Parietal lobe (tissue), 2 donors: ENCODE data around the gene TMEM223. TPM values are rescaled to one million over a fixed set of nuclear protein-coding genes. Genes with fewer than 3 reads are reported as not detected.

Experiments
- small RNA-seq: library from RNA; depleted of rRNA; stranded (forward); fragments of <200 nt; gene quantifications from one replicate; pipeline ENCODE3, GENCODE V24; 2014; ENCODE audit warnings: low replicate concordance
- total RNA-seq: library from RNA; depleted of rRNA; stranded (reverse); fragments of >200 nt; gene quantifications from one replicate; pipeline ENCODE4 v1.2.3, GENCODE V29; 2014

TMEM223 gene, protein sequence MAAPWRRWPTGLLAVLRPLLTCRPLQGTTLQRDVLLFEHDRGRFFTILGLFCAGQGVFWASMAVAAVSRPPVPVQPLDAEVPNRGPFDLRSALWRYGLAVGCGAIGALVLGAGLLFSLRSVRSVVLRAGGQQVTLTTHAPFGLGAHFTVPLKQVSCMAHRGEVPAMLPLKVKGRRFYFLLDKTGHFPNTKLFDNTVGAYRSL
- total RNA-seq = 15.7 TPM

DNA sequence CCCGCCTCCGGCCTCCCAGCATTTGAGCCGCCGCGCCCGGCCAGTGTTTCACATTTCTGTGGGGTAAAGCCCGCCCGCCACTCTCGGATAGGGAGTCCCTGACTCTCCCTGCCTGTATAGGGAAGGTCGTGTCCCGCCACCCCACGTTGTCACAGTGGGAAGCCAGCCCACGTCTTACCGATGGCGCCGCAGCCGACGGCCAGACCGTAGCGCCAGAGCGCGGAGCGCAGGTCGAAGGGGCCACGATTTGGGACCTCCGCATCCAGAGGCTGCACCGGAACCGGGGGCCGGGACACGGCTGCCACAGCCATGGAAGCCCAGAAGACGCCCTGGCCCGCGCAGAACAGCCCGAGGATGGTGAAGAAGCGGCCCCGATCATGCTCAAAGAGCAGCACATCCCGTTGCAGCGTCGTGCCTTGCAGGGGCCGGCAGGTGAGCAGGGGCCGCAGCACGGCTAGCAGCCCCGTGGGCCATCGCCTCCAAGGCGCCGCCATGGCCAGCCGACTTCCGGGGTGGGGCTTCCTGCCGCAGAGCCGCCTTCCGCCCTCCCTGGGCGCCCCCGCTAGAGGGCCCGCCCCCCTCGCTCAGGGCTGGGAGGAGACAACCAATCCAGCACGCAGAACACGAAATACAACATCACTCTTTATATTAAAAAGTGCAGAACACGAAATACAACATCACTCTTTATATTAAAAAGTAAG is at the start of gene TMEM223:
TMEM223 (minus strand) TSS at position 506 of the 701 bp plus-strand sequence; CDS start at position 494, 12 bp downstream.

DNA sequence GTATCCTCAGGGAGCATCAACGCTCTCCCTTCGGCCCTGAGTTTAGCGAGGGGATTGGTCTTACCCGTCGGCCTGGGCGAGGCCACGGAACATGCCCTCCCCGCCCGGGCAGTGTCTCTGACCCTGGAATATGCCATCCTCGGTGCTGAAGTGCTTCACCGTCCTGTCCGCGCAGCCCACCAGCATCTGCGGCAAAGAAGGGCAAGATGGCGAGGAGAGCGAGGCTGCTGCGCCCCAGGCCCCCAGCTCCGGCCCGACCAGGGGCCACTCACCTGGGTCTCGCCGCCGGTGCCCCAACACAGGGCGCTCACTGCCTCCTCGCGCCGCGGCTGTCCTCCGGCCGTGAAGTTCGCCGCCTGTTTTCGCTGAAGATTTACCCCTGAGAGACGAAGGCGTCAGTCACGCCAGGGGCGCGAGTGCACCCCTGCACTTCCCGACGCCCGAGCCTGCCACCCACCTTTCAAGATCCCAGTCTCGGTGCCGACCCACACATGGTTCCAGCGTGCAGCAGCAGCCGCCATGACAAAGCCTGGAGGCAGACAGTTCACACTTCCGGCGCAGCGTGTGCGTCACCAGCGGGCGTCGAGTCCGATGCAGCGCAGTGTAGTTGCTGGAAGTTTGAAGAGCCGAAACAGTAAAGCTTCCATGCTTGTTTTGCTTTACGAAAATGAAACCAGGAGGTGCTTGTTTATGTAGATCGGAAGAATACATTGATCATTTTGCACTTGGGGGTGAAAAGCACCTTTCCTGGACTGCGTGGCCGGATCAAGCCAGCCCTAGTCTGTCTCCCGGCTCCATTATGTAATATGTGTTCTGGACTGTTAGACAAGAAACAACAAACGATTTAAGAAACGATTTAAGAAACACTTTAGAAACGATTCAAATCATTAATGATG is 47.5 kb upstream of the TMEM223 start, which contains the start of gene WDR74:
WDR74 (minus strand) TSS at position 541 of the 896 bp plus-strand sequence; CDS start at position 521, 20 bp downstream.

DNA sequence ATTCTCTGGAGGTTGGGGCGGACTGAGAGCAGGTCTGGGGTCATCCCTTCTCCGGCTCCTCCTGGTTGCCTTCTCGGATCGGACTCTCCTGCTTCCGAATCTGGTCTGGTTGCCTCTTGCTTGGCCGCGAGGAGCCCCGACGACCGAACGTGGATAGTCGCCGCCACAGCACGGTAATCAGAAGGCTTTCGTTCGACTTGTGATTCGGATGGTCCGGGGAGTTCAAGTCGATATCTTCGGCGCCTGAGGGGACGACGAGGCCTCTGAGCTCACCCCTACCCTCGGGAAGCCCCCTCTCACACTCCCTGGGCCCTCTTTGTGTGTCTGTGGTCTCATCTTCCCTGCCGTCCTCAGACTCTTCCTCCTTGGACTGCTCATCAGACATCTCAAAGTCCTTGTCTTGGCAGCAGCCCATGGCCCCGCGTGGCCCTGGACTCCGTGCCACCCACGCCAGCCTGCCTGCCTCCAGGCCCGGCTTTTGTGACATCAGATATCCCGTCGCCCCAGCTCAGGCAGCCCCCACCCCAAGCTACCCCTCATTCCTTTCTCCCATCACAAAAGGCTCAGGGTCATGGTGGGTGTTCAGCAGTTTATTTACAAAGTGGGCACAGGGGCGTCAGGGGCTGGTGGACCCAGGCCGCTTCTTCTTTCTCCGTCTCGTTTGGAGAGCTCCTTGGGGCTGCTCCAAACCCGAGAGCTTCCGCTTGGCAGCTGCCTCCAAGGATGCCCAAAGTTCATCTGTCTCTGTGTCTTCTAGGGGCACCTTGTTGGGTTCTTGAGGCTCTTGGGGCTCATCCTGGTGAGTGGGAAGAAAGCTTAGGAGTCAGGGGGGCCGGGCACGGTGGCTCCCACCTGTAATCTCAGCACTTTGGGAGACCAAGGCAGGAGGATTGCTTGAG is 40.8 kb upstream of the TMEM223 start, which contains the start of gene TEX54:
TEX54 (minus strand) TSS at position 506 of the 899 bp plus-strand sequence.

DNA sequence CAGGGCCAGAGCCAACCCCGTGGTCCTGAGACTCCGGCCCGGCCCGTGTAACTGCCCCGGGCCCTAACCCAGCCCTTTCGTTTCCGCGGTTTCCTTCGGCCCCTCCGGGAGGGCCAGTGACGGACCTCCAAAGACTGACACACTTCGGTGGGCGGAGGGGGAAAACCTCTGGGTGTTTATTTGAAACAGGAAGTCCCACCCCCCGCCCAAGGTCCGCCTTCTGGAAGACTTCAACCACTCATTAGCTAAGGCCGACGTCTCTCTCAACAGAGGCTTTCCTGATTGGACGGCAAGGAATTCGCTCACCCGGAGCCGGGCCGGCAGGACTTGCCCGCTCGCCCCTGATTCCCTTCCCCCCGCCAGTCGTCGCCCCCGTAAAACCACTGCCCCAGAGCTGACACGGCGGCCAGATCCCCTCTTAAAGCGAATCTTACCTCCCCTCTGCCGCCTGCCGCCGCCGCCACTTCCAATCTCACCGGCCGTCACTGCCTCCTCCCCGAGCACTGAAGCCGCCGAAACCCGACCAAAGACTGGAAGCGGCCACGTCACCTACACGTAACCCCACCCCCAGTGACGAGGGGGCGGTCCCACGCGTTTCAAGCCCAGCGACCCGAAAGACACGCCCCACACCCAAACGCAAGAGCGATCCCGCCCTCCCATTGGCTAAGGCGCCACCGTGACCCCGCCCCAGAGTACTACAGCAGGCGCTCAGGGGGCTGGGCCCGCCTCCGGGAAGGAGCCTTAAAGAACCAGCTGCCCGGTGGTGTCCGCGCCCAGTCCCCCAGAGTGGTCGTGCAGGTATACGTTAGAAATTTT is 39.9 kb upstream of the TMEM223 start, which contains the start of gene STX5:
STX5 (minus strand) TSS at position 532 of the 816 bp plus-strand sequence. CDS start 808 bp downstream, outside the sequence.

DNA sequence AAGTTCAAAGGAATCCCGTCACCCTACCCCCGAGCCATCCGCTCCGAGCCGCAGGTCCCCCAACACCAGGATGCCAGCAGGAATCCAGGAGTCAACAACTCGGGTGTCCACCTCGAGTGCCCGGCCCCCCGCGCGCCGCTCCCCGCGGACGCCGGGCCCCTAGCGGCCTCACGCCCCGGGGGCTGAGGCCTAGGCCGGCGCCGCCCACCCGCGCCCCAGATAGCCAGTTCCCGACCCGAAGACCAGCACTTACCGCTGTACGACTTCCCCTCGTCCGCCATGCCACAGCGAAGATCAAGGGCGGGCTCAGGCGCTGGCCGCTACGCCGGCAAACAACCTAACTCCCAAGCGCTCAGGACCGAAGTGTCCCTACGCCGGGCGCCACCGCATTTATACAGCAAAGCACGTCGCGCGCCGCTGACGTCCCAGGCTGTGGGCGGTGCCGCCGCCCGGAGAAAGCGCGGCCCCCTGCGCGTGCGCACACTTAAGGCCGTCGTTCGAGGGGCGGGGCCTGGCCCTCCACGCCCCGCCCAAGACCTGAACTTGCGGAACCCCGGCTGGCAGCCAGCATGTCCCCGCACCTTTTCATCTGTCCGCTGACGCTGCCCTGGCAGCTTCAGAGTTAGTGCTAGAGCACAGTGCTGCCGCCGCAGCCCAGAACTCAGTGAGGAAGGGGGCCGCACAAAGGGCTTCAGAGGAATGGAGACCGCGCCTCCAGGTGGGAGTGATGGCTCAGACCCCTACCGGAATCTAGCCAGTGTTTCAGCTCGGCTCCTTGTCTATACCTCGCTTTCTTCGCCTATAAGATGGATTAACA is 13.5 kb upstream of the TMEM223 start, which contains the start of gene NXF1:
NXF1 (minus strand) TSS at position 365 of the 817 bp plus-strand sequence; CDS start at position 281, 84 bp downstream.

DNA sequence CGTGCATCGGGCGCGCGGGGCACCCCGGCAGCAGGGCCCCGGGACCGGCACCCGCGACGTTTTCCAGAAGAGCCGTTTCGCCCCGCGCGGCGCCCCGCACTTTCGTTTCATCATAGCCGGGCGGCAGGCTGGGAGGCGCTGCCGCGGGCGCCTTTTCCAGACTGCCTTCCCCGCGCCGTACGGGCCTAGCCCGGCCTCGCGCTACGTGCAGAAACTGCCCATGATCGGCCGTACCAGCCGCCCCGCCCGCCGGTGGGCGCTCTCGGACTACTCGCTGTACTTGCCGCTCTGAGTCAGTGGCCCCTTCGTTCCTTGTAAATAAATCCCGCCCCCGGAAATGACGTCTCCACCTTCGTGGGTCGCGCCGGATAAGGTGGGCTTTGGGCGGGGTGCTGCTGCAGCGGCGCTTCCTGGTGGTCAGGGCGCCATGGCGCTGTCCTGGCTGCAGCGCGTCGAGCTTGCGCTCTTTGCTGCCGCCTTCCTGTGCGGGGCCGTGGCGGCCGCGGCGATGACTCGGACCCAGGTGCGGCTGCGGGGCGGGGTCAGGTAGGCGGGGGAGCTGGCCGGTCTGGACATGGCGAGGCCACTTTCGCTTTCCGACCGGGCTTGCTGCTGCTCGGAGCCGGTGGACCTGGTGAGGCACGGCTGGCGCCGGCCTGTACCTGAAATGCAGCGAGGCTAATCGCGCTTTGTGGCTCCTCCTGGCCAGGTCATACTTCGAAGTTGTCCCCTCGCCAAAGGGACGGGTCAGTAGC is 4.6 kb downstream of the TMEM223 start, which contains the start of gene TMEM179B:
TMEM179B (plus strand) TSS at position 398 of the 755 bp plus-strand sequence; CDS start at position 428, 30 bp downstream.

DNA sequence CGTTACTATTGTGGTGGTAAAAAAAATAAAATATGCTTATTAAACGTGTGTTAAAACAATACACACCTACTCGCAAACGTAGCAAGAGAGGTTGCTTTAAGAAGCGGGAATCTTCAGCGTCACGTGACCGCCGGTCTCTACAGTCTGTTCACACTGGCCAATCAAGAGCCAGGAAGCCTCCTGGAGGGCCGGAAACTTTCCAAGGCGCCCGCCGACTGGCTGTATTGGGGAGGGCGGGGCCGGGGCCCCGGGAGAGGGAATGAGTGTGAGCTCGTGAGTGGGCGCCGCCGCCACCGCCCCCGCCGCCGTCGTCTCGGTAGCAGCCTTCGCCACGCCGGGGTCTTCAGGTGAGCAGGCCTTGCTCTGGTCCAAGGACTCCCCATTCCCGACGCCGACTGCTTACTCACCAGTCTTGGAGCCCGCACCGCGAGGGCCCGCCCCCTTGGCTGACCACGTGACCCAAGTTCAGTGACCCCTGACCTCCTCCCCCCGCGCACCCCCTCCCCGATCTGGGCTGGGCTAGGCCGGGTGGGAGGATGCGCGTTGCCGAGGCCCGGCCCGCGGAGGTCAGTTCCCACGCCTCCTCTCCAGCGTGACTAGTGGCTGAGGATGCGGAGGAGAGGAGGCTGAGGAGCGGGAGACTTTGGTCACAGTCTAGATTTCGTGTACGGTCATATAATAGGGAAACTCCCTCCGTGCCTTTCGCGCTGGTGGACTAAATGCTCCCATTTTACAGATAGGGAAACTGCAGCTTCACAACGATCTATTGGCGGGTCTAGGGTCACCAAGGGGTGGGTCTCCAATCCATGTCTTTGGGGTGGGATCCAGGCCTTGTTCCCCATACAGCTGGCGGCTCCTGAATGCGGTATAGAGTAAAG is 20.4 kb downstream of the TMEM223 start, which contains the start of gene TAF6L:
TAF6L (plus strand) TSS at position 253 of the 878 bp plus-strand sequence. CDS start 4,388 bp downstream, outside the sequence.

DNA sequence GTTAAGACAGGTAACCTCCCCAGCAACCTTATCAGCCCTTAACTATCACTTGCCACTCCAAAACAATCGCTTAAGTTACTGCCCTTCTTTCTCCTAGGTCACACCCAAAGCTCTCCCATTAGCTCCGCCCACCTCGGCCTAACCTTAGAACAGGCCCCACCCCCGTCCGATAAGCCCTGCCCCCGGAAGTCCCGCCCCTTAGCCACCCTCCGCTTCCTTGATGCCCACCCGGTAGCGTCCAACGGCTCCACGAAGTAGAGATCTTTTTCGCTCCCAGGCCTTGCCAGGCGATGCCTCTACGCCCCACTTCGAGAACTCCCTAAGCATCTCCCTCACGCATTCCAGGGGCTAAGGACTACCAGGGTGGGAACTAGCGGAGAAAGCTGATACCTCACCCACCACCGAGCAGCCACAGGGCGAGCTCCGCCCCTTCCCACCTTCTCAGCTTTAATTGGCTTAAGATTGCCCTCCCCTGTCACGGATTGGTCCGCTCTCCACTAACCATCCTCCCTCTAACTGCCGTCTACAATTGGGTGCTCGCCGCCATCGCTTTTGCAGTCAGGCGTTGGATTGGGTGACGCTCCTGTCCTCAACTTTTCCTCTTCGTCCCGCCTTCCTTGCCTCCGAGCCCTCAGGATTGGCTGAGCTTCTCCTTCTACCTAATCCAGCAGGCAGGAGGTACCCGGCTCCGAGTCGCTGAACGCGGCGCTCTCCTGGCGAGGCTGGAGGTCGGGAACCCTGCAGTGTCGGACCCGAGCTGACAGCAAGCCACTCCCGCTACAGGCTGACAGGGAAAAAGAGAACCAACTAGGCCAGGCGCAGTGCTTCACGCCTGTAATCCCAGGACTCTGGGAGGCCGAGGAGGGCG is 37.8 kb downstream of the TMEM223 start, which contains the start of gene ZBTB3:
ZBTB3 (minus strand) TSS at position 425 of the 868 bp plus-strand sequence. CDS start 496 bp downstream, outside the sequence.

Small RNA genes within 50 kb of the gene (small RNA-seq; reads per million reads assigned to genes)
- gene MIR6514 (0.21 reads per million), gene RNU6-118P (not detected)

Other genes starting within 250 kb of the TMEM223 start
- gene AHNAK, start 245.2 kb downstream of the TMEM223 start, total RNA-seq = 13.5 TPM
- 1,400 TPM for gene EEF1G, start 218.1 kb downstream of the TMEM223 start, total RNA-seq
- 7.5 TPM for gene TUT1, start 200.5 kb downstream of the TMEM223 start, total RNA-seq
- gene MTA2, start 190.1 kb downstream of the TMEM223 start, total RNA-seq = 139 TPM
- 5.9 TPM for gene EML3, start 179.2 kb downstream of the TMEM223 start, total RNA-seq
- gene ROM1, start 178.7 kb downstream of the TMEM223 start, total RNA-seq = 0.94 TPM
- 22.5 TPM for gene B3GAT3, start 170.0 kb downstream of the TMEM223 start, total RNA-seq
- gene GANAB, start 145.4 kb downstream of the TMEM223 start, total RNA-seq = 64.8 TPM
- gene INTS5, start 138.7 kb downstream of the TMEM223 start, total RNA-seq = 16.3 TPM
- gene C11orf98, start 126.8 kb downstream of the TMEM223 start, total RNA-seq = 19.7 TPM
- gene CSKMT, start 126.7 kb downstream of the TMEM223 start, total RNA-seq = 8.8 TPM
- 4.1 TPM for gene UQCC3, start 120.3 kb downstream of the TMEM223 start, total RNA-seq
- 5.6 TPM for gene LBHD1, start 119.7 kb downstream of the TMEM223 start, total RNA-seq
- 85.1 TPM for gene UBXN1, start 112.9 kb downstream of the TMEM223 start, total RNA-seq
- gene LRRN4CL, start 102.5 kb downstream of the TMEM223 start, total RNA-seq = 0.31 TPM
- gene BSCL2, start 84.6 kb downstream of the TMEM223 start, total RNA-seq = 102 TPM
- gene GNG3, start 84.3 kb downstream of the TMEM223 start, total RNA-seq = 28.8 TPM
- gene HNRNPUL2, start 64.5 kb downstream of the TMEM223 start, total RNA-seq = 30.0 TPM
- 28.2 TPM for gene TTC9C, start 63.5 kb downstream of the TMEM223 start, total RNA-seq
- gene ZBTB3, start 37.8 kb downstream of the TMEM223 start, total RNA-seq = 13.8 TPM
- 60.1 TPM for gene POLR2G, start 30.4 kb downstream of the TMEM223 start, total RNA-seq
- gene TAF6L, start 20.6 kb downstream of the TMEM223 start, total RNA-seq = 16.0 TPM
- 22.8 TPM for gene TMEM179B, start 4.6 kb downstream of the TMEM223 start, total RNA-seq
- gene NXF1, start 13.4 kb upstream of the TMEM223 start, total RNA-seq = 33.2 TPM
- 40.1 TPM for gene STX5, start 40.0 kb upstream of the TMEM223 start, total RNA-seq
- gene TEX54, start 40.8 kb upstream of the TMEM223 start, total RNA-seq = not detected
- 45.7 TPM for gene WDR74, start 47.6 kb upstream of the TMEM223 start, total RNA-seq
- gene SLC3A2, start 88.9 kb upstream of the TMEM223 start, total RNA-seq = 76.7 TPM
- 12.8 TPM for gene CHRM1, start 129.4 kb upstream of the TMEM223 start, total RNA-seq
- 1.3 TPM for gene SLC22A6, start 193.0 kb upstream of the TMEM223 start, total RNA-seq
- gene SLC22A8, start 223.8 kb upstream of the TMEM223 start, total RNA-seq = not detected